ENCODE measurements around the gene TSPAN13. TPM values are rescaled to one million over a fixed set of nuclear protein-coding genes. Genes with fewer than 3 reads are reported as not detected.

TSPAN13 gene
- total RNA-seq, 1 donor from 2014 or later = 39.1 TPM

DNA sequence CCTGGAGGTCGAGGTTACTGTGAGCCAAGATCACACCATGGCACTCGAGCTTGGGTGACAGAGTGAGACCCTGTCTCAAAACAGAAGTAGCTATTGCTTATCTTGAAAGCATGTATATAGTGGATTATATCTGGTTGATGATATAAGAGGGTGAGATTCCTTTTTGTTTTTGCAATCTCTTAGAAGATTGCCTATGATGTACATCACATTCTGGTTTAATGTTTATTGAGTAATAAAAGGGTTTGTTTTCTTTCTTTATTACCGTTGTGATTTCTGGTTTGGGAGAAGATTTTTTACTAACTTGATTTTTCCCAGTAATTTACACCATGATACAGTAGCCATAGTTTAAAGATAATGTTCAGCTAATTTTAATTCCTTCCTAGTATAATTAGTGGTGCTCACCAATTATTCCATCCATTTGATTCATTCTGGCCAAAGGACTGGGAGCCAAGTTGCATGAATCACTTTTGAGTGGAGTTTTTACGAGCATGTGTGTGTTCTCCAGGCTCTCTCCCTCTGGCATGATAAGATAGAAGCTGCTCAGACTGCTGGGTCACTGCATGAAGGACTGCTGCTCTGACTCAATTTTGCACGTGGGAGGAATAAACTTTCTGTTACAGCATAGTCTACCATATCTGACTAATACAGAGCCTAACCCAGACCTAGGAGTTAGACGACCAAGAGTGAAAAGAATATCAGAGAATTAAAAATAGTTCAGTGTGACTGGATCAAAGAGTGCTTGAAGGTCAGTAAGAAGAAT, 13.5 kb upstream of the TSPAN13 start:
- Histone ChIP-seq H3K4me1 (ENCODE audit: control insufficient read depth in 3 of 3, insufficient read depth in 3 of 3, low read length in 3 of 3) (no peaks in the 10 kb centered on the region), H3K27me3 (ENCODE audit: control insufficient read depth in 3 of 3, insufficient read depth in 3 of 3, low read length in 3 of 3) (no peaks in the 10 kb centered on the region), H3K36me3 (ENCODE audit: control insufficient read depth in 3 of 3, insufficient read depth in 3 of 3, low read length in 3 of 3) (no peaks in the 10 kb centered on the region), H3K9me3 (ENCODE audit: control insufficient read depth in 3 of 3, low read length in 3 of 3) (no peaks in the 10 kb centered on the region), H3K9ac (ENCODE audit: low read depth in 1 of 3, low read length in 3 of 3) (no peak overlapping the region), H3K4me3 (ENCODE audit: low read length in 3 of 3) (no peak overlapping the region), H3K27ac (ENCODE audit: low read depth, low read length) (no peak overlapping the region)

DNA sequence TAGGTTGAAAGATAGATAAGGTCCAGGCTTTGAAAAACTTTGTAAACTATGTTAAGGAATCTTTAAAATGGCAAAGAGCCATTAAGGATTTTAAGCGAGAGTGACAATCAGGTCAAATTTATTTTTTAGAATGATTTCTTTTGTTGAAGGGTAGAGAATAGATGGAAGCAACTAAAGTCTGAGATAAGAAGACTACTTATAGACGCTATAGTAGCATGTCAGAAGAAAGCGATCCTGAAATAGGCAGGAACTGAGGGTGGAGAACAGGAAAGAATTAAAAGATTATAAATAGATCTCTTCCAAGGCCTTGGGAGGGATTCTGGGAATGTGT, 13.0 kb upstream of the TSPAN13 start:
- H3K4me3 ChIP-seq (ENCODE audit: low read length in 3 of 3) = no peak overlapping the region
- H3K36me3 ChIP-seq (ENCODE audit: control insufficient read depth in 3 of 3, insufficient read depth in 3 of 3, low read length in 3 of 3) = no peaks in the 10 kb centered on the region
- no peaks in the 10 kb centered on the region for H3K9me3 ChIP-seq (ENCODE audit: control insufficient read depth in 3 of 3, low read length in 3 of 3)
- no peaks in the 10 kb centered on the region for H3K4me1 ChIP-seq (ENCODE audit: control insufficient read depth in 3 of 3, insufficient read depth in 3 of 3, low read length in 3 of 3)
- H3K27me3 ChIP-seq (ENCODE audit: control insufficient read depth in 3 of 3, insufficient read depth in 3 of 3, low read length in 3 of 3) = no peaks in the 10 kb centered on the region
- no peak overlapping the region for H3K27ac ChIP-seq (ENCODE audit: low read depth, low read length)
- no peak overlapping the region for H3K9ac ChIP-seq (ENCODE audit: low read depth in 1 of 3, low read length in 3 of 3)

DNA sequence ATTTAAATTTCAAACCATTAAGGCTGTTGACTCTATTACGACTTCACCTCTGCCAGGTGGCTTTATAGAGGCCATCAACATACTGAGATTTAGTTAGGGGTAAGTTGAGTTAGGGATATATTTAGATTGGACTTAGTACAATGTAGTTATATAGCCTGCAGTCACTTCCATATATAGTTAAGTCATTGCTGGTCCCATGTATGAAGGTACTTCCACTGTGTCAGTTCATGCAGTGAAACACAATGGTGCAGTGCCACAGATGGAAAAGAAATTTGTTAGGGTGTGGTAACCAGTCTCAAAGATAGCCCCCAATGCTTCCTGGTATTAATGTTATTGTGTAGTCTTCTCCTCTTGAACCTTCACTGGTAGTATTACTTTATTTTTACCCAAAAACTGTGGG, 12.6 kb upstream of the TSPAN13 start:
- Histone ChIP-seq H3K9ac (ENCODE audit: low read depth in 1 of 3, low read length in 3 of 3) (no peak overlapping the region), H3K27ac (ENCODE audit: low read depth, low read length) (no peak overlapping the region), H3K27me3 (ENCODE audit: control insufficient read depth in 3 of 3, insufficient read depth in 3 of 3, low read length in 3 of 3) (no peaks in the 10 kb centered on the region), H3K4me1 (ENCODE audit: control insufficient read depth in 3 of 3, insufficient read depth in 3 of 3, low read length in 3 of 3) (no peaks in the 10 kb centered on the region), H3K36me3 (ENCODE audit: control insufficient read depth in 3 of 3, insufficient read depth in 3 of 3, low read length in 3 of 3) (no peaks in the 10 kb centered on the region), H3K9me3 (ENCODE audit: control insufficient read depth in 3 of 3, low read length in 3 of 3) (no peaks in the 10 kb centered on the region), H3K4me3 (ENCODE audit: low read length in 3 of 3) (no peak overlapping the region)

DNA sequence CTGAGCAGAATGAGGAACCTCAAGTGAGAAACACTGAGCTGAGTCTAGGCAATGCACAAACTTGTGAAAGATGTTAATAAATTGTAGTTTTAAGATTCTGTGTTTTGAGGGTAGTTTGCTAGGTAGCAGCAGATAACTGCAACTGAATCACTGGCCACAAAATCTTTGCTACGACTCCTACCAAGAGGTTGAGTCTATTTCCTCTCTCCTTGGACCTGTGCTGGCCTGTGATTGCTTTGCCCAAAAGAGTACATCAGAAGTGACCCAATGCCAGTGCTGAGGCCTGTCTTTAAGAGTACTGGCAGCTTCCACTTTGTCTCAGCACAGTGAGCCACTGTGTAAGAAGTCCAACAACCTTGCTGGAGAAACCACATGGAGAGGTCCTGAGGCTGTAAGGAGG, 11.9 kb upstream of the TSPAN13 start:
- no peaks in the 10 kb centered on the region for H3K4me1 ChIP-seq (ENCODE audit: control insufficient read depth in 3 of 3, insufficient read depth in 3 of 3, low read length in 3 of 3)
- no peak overlapping the region for H3K9ac ChIP-seq (ENCODE audit: low read depth in 1 of 3, low read length in 3 of 3)
- no peaks in the 10 kb centered on the region for H3K27me3 ChIP-seq (ENCODE audit: control insufficient read depth in 3 of 3, insufficient read depth in 3 of 3, low read length in 3 of 3)
- H3K9me3 ChIP-seq (ENCODE audit: control insufficient read depth in 3 of 3, low read length in 3 of 3) = no peaks in the 10 kb centered on the region
- no peaks in the 10 kb centered on the region for H3K36me3 ChIP-seq (ENCODE audit: control insufficient read depth in 3 of 3, insufficient read depth in 3 of 3, low read length in 3 of 3)
- no peak overlapping the region for H3K27ac ChIP-seq (ENCODE audit: low read depth, low read length)
- H3K4me3 ChIP-seq (ENCODE audit: low read length in 3 of 3) = no peak overlapping the region

DNA sequence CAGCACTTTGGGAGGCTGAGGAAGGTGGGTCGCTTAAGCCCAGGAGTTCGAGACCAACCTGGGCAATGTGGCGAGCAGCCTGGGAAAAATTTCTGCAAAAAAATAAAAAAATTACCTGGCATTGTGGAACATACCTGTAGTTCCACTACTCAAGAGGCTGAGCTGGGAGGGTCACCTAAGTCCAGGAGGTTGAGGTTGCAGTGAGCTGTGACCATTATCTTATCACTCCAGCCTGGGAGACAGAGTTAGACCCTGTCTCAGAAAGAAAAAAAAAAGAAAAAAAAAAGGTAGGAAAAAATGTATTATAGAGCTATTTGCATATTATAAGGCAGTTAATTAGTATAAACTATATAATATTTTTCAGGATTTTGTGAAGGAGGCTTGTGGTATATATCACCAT, 11.0 kb upstream of the TSPAN13 start:
- Histone ChIP-seq H3K36me3 (ENCODE audit: control insufficient read depth in 3 of 3, insufficient read depth in 3 of 3, low read length in 3 of 3) (no peaks in the 10 kb centered on the region), H3K27me3 (ENCODE audit: control insufficient read depth in 3 of 3, insufficient read depth in 3 of 3, low read length in 3 of 3) (no peaks in the 10 kb centered on the region), H3K9me3 (ENCODE audit: control insufficient read depth in 3 of 3, low read length in 3 of 3) (no peaks in the 10 kb centered on the region), H3K4me1 (ENCODE audit: control insufficient read depth in 3 of 3, insufficient read depth in 3 of 3, low read length in 3 of 3) (peaks cover 0 to 4% (median 3%) of the 10 kb centered on the region in 3 donors), H3K4me3 (ENCODE audit: low read length in 3 of 3) (no peak overlapping the region), H3K9ac (ENCODE audit: low read depth in 1 of 3, low read length in 3 of 3) (no peak overlapping the region), H3K27ac (ENCODE audit: low read depth, low read length) (no peak overlapping the region)

DNA sequence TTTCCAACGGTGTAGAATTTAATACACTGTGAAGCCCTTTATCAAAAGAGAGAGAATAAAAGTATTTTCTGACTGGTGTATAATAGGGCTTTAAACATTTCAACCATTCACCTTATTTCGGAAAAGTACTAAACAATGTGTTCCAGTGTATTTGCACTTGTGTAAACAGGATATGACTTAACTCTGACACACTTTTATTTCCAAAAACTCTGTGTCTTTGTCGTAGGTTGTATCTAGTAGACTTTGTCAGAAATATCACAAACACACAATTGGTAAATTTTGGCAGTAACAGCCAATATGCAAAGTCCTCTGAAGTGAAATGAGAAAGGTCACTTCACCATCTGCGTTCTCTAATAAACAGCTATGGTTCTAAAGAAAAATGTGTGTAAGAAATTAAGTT, 10.3 kb upstream of the TSPAN13 start:
- no peak overlapping the region for H3K9ac ChIP-seq (ENCODE audit: low read depth in 1 of 3, low read length in 3 of 3)
- H3K27ac ChIP-seq (ENCODE audit: low read depth, low read length) = no peak overlapping the region
- H3K36me3 ChIP-seq (ENCODE audit: control insufficient read depth in 3 of 3, insufficient read depth in 3 of 3, low read length in 3 of 3) = no peaks in the 10 kb centered on the region
- no peaks in the 10 kb centered on the region for H3K9me3 ChIP-seq (ENCODE audit: control insufficient read depth in 3 of 3, low read length in 3 of 3)
- no peaks in the 10 kb centered on the region for H3K27me3 ChIP-seq (ENCODE audit: control insufficient read depth in 3 of 3, insufficient read depth in 3 of 3, low read length in 3 of 3)
- H3K4me3 ChIP-seq (ENCODE audit: low read length in 3 of 3) = no peak overlapping the region
- H3K4me1 ChIP-seq (ENCODE audit: control insufficient read depth in 3 of 3, insufficient read depth in 3 of 3, low read length in 3 of 3) = peaks cover 0 to 4% (median 3%) of the 10 kb centered on the region in 3 donors

DNA sequence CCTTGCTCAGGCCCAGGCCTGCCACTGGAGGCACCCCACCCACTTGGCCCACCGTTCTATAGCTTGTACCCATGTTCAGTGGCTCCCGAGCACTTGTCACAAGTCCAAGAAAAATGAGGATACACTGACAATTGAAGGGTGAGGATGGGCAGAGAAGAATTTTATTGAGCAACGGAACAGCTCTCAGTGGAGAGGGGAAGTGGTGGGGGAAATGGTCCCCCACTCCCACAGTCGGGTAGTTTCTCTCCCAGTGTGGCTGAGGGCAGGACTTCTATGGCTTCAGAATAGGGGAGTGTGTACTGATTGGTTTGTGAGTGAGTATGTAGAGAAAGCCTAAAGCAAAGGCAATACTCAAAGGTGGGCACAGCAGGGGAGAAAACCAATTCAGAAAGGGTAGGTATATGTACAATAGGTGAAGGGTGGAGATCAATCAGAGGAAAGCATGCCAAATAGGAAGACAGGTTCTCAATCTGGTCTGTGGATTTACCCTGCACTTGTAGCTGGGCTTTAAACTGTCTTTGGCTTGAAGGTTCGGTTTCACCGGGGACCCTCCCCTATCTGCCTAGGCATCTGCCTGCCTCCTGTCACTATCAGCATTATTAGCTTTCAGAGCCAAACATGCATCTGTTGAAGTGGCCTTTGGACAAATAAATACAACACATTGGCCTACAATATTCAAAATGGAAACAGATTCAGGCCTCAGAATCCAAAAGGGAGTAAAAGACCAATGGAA, 8.9 kb upstream of the TSPAN13 start:
- Histone ChIP-seq H3K4me1 (ENCODE audit: control insufficient read depth in 3 of 3, insufficient read depth in 3 of 3, low read length in 3 of 3) (peaks cover 0 to 4% (median 3%) of the 10 kb centered on the region in 3 donors), H3K27ac (ENCODE audit: low read depth, low read length) (no peak overlapping the region), H3K9me3 (ENCODE audit: control insufficient read depth in 3 of 3, low read length in 3 of 3) (no peaks in the 10 kb centered on the region), H3K4me3 (ENCODE audit: low read length in 3 of 3) (no peak overlapping the region), H3K27me3 (ENCODE audit: control insufficient read depth in 3 of 3, insufficient read depth in 3 of 3, low read length in 3 of 3) (no peaks in the 10 kb centered on the region), H3K36me3 (ENCODE audit: control insufficient read depth in 3 of 3, insufficient read depth in 3 of 3, low read length in 3 of 3) (no peaks in the 10 kb centered on the region), H3K9ac (ENCODE audit: low read depth in 1 of 3, low read length in 3 of 3) (no peak overlapping the region)

DNA sequence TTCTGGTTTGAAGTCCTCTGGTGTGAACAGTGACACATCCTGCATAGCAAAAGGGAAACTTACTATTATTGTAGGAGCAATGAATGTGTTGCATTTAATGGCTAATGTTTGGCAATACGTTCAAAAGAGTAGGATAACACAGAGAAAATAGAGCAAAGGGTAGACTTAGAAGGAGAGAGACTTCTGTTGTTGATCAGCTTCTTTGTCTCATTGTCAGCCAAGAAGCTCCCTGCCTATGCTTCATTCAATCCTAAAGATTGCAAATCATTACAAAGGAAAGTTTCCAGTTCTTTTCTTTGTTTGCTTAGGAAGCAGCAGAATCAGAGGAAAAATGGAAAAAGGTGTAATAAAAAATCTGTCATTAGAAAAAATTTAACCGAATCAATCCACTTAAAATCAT, 7.9 kb upstream of the TSPAN13 start:
- no peak overlapping the region for H3K9ac ChIP-seq (ENCODE audit: low read depth in 1 of 3, low read length in 3 of 3)
- no peak overlapping the region for H3K27ac ChIP-seq (ENCODE audit: low read depth, low read length)
- no peaks in the 10 kb centered on the region for H3K36me3 ChIP-seq (ENCODE audit: control insufficient read depth in 3 of 3, insufficient read depth in 3 of 3, low read length in 3 of 3)
- H3K4me3 ChIP-seq (ENCODE audit: low read length in 3 of 3) = no peak overlapping the region
- no peaks in the 10 kb centered on the region for H3K27me3 ChIP-seq (ENCODE audit: control insufficient read depth in 3 of 3, insufficient read depth in 3 of 3, low read length in 3 of 3)
- no peaks in the 10 kb centered on the region for H3K9me3 ChIP-seq (ENCODE audit: control insufficient read depth in 3 of 3, low read length in 3 of 3)
- H3K4me1 ChIP-seq (ENCODE audit: control insufficient read depth in 3 of 3, insufficient read depth in 3 of 3, low read length in 3 of 3) = peaks cover 0 to 4% (median 3%) of the 10 kb centered on the region in 3 donors

DNA sequence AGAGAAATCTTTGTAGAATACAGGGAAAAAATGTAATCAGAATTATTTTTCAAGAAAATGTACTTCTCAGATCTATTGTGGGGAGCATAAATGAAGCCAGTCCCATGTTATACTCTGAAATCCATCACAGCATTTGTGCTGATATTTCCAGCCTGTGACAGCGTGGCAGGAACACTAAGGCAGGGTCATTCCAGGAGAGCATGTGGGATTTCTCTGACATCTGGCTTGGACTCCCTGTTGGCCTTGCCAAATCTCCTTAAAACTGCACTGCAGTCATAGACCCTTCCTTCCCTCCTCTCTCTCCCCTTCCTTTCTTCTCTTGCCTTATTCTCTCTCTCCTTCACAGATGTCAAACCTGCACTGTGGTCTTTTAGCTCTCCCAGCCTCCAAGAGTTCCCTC, 6.5 kb upstream of the TSPAN13 start:
- H3K4me1 ChIP-seq (ENCODE audit: control insufficient read depth in 3 of 3, insufficient read depth in 3 of 3, low read length in 3 of 3) = peaks cover 0 to 4% (median 3%) of the 10 kb centered on the region in 3 donors

More for the DNA sequence above, 6.5 kb upstream of the TSPAN13 start:
- Histone ChIP-seq H3K4me3 (ENCODE audit: low read length in 3 of 3) (no peak overlapping the region), H3K9ac (ENCODE audit: low read depth in 1 of 3, low read length in 3 of 3) (no peak overlapping the region), H3K27me3 (ENCODE audit: control insufficient read depth in 3 of 3, insufficient read depth in 3 of 3, low read length in 3 of 3) (no peaks in the 10 kb centered on the region), H3K36me3 (ENCODE audit: control insufficient read depth in 3 of 3, insufficient read depth in 3 of 3, low read length in 3 of 3) (no peaks in the 10 kb centered on the region), H3K9me3 (ENCODE audit: control insufficient read depth in 3 of 3, low read length in 3 of 3) (no peaks in the 10 kb centered on the region), H3K27ac (ENCODE audit: low read depth, low read length) (no peak overlapping the region)
